HEK293 (cell line): ENCODE measurements around the gene WDPCP.

Experiments used
- CTCF ChIA-PET: fragments of 350-600 bp; formaldehyde crosslinking; extraction: SDS; loops from one replicate; lab custom pipeline; 2021; ENCODE audit warnings: antibody characterized with exemption; lab: Yijun Ruan, JAX
- POLR2A ChIA-PET: fragments of 300-600 bp; formaldehyde crosslinking; extraction: SDS; loops from one replicate; lab custom pipeline; 2020; ENCODE audit warnings: antibody characterized with exemption, inconsistent platforms; lab: Yijun Ruan, JAX
- H3K27ac ChIP-seq: fragments of 200-500 bp; sonication (Bioruptor generic); 2 replicates; pipeline ENCODE4 v1.5.1; 2014; ENCODE audit warnings: low read depth, low read length, control low read depth, inconsistent platforms; ENCODE audit errors: extremely low read depth
- H3K36me3 ChIP-seq, 2 experiments: fragments of 200-500 bp in 1 of 2; sonication (Bioruptor generic) in 1 of 2; 1 replicate in 1 of 2; 2 replicates in 1 of 2; pipeline ENCODE4 v1.5.1; 2014 to 2017; ENCODE audit warnings: inconsistent platforms in 2 of 2, low read length in 2 of 2; ENCODE audit not compliant: control insufficient read depth in 2 of 2, insufficient read depth in 1 of 2
- H3K4me1 ChIP-seq: fragments of 200-500 bp; sonication (Bioruptor generic); 2 replicates; pipeline ENCODE4 v1.5.1; 2014; ENCODE audit warnings: mild to moderate bottlenecking, low read length, inconsistent platforms; ENCODE audit not compliant: control insufficient read depth, insufficient read depth
- H3K4me3 ChIP-seq: 2 replicates; pipeline ENCODE4 v1.5.1; 2011; ENCODE audit warnings: low read depth, mild to moderate bottlenecking, control low read depth, low read length, moderate library complexity
- H3K9me3 ChIP-seq: fragments of 200-500 bp; sonication (Bioruptor generic); 2 replicates; pipeline ENCODE4 v1.5.1; 2014; ENCODE audit warnings: low read depth, low read length, inconsistent platforms; ENCODE audit not compliant: control insufficient read depth, insufficient read depth
- BCL6B ChIP-seq: fragments of 450-650 bp; formaldehyde crosslinking; IDR thresholded peaks from 2 replicates; pipeline ENCODE4 v1.5.1; 2017; ENCODE audit warnings: missing biosample characterization, missing genetic modification characterization
- GLIS2 ChIP-seq: fragments of 450-650 bp; formaldehyde crosslinking; IDR thresholded peaks from 2 replicates; pipeline ENCODE4 v1.5.1; 2016; ENCODE audit warnings: missing biosample characterization, missing genetic modification characterization
- KLF17 ChIP-seq: fragments of 450-650 bp; formaldehyde crosslinking; IDR thresholded peaks from 2 replicates; pipeline ENCODE4 v1.5.1; 2016; ENCODE audit warnings: missing biosample characterization, missing genetic modification characterization
- ZNF114 ChIP-seq: fragments of 450-650 bp; formaldehyde crosslinking; IDR thresholded peaks from 2 replicates; pipeline ENCODE4 v1.5.0; 2017; ENCODE audit warnings: missing biosample characterization, missing genetic modification characterization
- ZNF174 ChIP-seq: fragments of 450-650 bp; formaldehyde crosslinking; IDR thresholded peaks from 2 replicates; pipeline ENCODE4 v1.5.0; 2017; ENCODE audit warnings: missing biosample characterization, mild to moderate bottlenecking, missing genetic modification characterization
- ZNF18 ChIP-seq: fragments of 450-650 bp; formaldehyde crosslinking; IDR thresholded peaks from 2 replicates; pipeline ENCODE4 v1.5.1; 2016; ENCODE audit warnings: missing biosample characterization, missing genetic modification characterization
- ZNF280C ChIP-seq: fragments of 450-650 bp; formaldehyde crosslinking; IDR thresholded peaks from 2 replicates; pipeline ENCODE4 v1.5.1; 2016; ENCODE audit warnings: missing biosample characterization, missing genetic modification characterization
- ZNF37A ChIP-seq: fragments of 450-650 bp; IDR thresholded peaks from 2 replicates; pipeline ENCODE4 v1.5.1; 2018; ENCODE audit warnings: missing biosample characterization, missing genetic modification characterization
- ZNF391 ChIP-seq: fragments of 450-650 bp; formaldehyde crosslinking; IDR thresholded peaks from 2 replicates; pipeline ENCODE4 v1.5.1; 2016; ENCODE audit warnings: low read depth, missing biosample characterization, missing genetic modification characterization, borderline replicate concordance
- ZNF426 ChIP-seq: fragments of 450-650 bp; formaldehyde crosslinking; IDR thresholded peaks from 2 replicates; pipeline ENCODE4 v1.5.1; 2017; ENCODE audit warnings: missing biosample characterization, missing genetic modification characterization, mild to moderate bottlenecking, inconsistent platforms, moderate library complexity
- ZNF473 ChIP-seq: fragments of 450-650 bp; formaldehyde crosslinking; IDR thresholded peaks from 2 replicates; pipeline ENCODE4 v1.5.1; 2017; ENCODE audit warnings: missing biosample characterization, missing genetic modification characterization
- ZNF558 ChIP-seq: fragments of 450-650 bp; formaldehyde crosslinking; IDR thresholded peaks from 2 replicates; pipeline ENCODE4 v1.5.1; 2016; ENCODE audit warnings: missing biosample characterization, missing genetic modification characterization
- ZNF561 ChIP-seq: fragments of 450-650 bp; IDR thresholded peaks from 2 replicates; pipeline ENCODE4 v1.5.1; 2018; ENCODE audit warnings: missing biosample characterization, missing genetic modification characterization, borderline replicate concordance
- ZNF600 ChIP-seq: fragments of 450-650 bp; formaldehyde crosslinking; IDR thresholded peaks from 2 replicates; pipeline ENCODE4 v1.5.1; 2016; ENCODE audit warnings: missing biosample characterization, missing genetic modification characterization
- ZSCAN16 ChIP-seq: fragments of 450-650 bp; formaldehyde crosslinking; IDR thresholded peaks from 2 replicates; pipeline ENCODE4 v1.5.1; 2016; ENCODE audit warnings: missing biosample characterization, missing genetic modification characterization
- ZSCAN4 ChIP-seq: fragments of 450-650 bp; formaldehyde crosslinking; IDR thresholded peaks from 2 replicates; pipeline ENCODE4 v1.5.1; 2017; ENCODE audit warnings: missing biosample characterization, missing genetic modification characterization

Gene WDPCP

GRCh38 chr2:63581298-63581961, 6.8 kb downstream of the WDPCP start:
- H3K4me3 ChIP-seq: no peak overlapping the region
- H3K4me1 ChIP-seq: no peaks in the 10 kb centered on the region; the same call in 1 of the 2 replicates
- TF ChIP-seq GLIS2 (tag by site-specific recombination): no peak
- TF ChIP-seq ZNF391 (tag by site-specific recombination): no peak
- no peak for TF ChIP-seq ZNF174
- TF ChIP-seq ZNF561 (tag by site-specific recombination): no peak
- no peak for TF ChIP-seq ZNF114 (tag by site-specific recombination)
- TF ChIP-seq ZNF558: no peak
- TF ChIP-seq ZNF18: no peak
- TF ChIP-seq ZSCAN16 (tag by site-specific recombination): no peak
- no peak for TF ChIP-seq ZNF426 (tag by site-specific recombination)
- no peak for TF ChIP-seq KLF17
- TF ChIP-seq ZNF473 (tag by site-specific recombination): no peak
- no peaks in the 10 kb centered on the region for H3K36me3 ChIP-seq
- no peak overlapping the region for H3K27ac ChIP-seq
- no peaks in the 10 kb centered on the region for H3K9me3 ChIP-seq
- ChIA-PET CTCF (no interaction called here), POLR2A (no interaction called here)

- Histone ChIP-seq H3K27ac (no peak overlapping the region), H3K9me3 (no peaks in the 10 kb centered on the region), H3K4me3 (no peak overlapping the region), H3K4me1 (no peaks in the 10 kb centered on the region), H3K36me3 (no peaks in the 10 kb centered on the region)
- ChIA-PET POLR2A (no interaction called here), CTCF (no interaction called here)
- no peak for TF ChIP-seq ZNF280C (tag by site-specific recombination)
- TF ChIP-seq ZSCAN4 (tag by site-specific recombination): no peak
- no peak for TF ChIP-seq ZNF37A (tag by site-specific recombination)
- no peak for TF ChIP-seq BCL6B (tag by site-specific recombination)
- TF ChIP-seq ZNF600 (tag by site-specific recombination): no peak
Measured at GRCh38 chr2:63580651-63581297, 7.5 kb downstream of the WDPCP start.
